GM19238 (cell line): ENCODE measurements around the gene HES2.
"Not testable (repeated sequence)": the region's sequence is repeated elsewhere in the genome, so short reads cannot be mapped to it uniquely, and the experiment has no call there.

Source experiments
- DNase-seq: peaks from one replicate; pipeline ENCODE4 v3.0.0; 2011; ENCODE audit warnings: low spot score; ENCODE audit not compliant: insufficient read length

Gene HES2, protein sequence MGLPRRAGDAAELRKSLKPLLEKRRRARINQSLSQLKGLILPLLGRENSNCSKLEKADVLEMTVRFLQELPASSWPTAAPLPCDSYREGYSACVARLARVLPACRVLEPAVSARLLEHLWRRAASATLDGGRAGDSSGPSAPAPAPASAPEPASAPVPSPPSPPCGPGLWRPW

GRCh38 chr1:6419804-6420453, at the start of gene HES2:
HES2 (minus strand) TSS chr1:6419919; CDS start chr1:6419820, 99 bp downstream.
- no peak for DNase-seq

DNA sequence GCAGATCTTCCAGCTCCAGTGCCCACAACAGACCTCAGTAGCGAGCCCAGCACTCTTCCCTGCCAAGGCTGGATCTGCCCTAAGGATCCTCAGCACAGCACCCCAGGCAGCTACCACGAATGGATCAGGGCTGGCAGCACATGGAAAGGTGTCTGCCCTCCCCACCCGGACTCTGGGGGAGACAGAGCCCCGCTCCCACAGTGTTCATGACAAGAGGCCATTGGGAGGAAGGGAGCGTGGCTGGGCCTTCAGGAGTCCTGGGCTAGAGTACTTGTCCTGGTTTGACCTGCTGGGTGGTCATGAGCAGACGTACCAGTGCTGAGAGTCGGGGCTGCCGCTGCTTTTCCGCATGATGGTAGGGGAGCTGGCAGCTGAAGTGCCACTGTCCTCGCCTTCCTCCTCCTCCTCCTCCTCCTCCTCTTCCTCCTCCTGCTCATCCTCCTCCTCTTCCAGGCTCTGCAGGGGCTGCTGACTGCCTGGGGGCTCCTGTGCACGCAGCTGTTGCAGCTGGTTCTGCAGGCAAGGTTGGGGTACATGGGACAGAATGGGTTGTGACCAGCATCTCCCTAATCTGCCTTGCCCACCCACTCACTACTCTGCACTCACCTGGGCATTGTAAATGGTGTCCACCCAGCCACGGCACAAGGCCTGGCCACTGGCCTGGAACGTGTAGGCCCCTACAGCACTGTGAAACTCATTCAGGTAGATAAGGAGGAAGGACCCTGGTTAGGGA, 49.2 kb upstream of the HES2 start:
- DNase-seq: no peak

GRCh38 chr1:6467744-6468688, 48.3 kb upstream of the HES2 start:
- no peak for DNase-seq

GRCh38 chr1:6467224-6467623, 47.5 kb upstream of the HES2 start:
- DNase-seq: no peak

DNA sequence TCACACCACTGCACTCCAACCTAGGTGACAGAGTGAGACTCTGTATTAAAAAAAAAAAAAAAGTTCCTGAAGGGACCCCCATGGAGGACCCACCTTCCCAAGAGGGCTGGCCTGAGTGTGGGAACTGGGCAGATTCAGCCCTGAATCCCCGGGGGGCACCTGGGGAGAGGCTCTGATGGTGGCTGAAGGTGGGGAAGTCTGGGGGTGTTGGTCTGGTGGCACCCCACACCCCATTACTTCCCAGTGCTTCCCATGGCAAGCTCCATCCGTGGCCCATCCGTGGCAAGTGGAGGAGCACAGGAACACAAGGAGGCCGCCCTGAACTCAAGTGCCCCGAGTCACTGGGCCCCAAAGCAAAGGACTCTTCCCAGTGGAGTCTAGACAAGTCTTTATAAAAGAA, 47.0 kb upstream of the HES2 start:
- no peak for DNase-seq

- no peak for DNase-seq
These were observed 46.3 kb upstream of the HES2 start, which contains the start of gene TNFRSF25 for GRCh38 chr1:6466023-6466422. TNFRSF25 (minus strand) TSS chr1:6466173; CDS start chr1:6466107, 66 bp downstream.

GRCh38 chr1:6465461-6466005, 45.8 kb upstream of the HES2 start:
- DNase-seq: no peak

DNA sequence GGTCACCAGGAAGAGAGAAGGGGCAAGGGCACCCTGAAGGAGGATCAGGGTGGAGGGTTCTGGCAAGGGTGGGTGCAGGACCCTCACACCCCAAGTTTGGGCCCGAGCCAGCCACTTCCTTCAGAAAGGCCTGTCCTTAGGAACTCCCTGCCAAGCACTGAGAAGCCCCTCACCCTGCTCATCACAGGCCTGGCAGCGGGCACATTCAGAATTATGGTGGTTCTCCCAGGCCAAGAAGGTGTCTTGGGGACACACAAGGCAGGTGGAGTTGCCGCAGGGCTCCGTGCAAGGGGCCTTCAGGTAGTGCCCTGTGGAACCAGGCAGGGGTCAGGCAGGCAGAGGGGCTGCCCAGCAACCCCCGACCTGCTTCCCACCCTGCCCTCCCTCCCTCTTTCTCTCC, 45.2 kb upstream of the HES2 start:
- DNase-seq: no peak

- DNase-seq: no peak
These were observed 44.8 kb upstream of the HES2 start for GRCh38 chr1:6464514-6464836.

- DNase-seq: no peak
These were observed 43.3 kb upstream of the HES2 start for GRCh38 chr1:6463120-6463412.

DNA sequence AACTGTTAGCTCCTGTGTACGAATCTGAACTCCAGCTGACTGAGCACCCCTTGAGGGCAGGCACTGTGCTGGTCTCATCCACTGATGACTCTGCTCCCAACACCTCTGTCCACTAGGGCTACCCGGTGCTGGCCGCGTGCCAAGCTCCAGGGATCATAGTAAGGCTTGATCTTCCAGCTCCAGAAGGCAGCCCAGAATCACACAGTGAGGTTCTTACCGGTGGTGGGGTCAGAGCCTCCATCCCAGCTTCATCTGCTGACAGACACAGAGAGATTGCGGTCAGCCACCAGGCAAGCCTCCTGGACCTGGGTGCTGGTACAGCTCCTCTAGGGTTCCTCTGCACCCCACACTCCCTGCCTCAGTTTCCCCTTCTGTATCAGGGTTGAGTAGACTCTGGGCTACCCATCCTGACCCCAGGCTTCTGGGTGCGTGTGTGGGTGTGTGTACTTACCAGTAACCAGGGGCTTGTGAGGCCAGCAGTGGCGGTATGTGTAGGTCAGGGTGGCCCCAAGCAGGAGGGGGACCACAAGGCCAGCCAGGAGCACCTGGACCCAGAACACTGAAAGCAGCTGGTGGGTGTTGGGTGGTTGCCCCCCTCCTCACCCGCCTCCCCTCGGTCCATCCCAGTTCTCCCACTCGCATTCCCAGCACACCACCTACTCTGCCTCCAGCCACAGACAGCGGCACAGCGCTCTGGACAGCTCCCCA, 42.8 kb upstream of the HES2 start:
- no peak for DNase-seq

DNA sequence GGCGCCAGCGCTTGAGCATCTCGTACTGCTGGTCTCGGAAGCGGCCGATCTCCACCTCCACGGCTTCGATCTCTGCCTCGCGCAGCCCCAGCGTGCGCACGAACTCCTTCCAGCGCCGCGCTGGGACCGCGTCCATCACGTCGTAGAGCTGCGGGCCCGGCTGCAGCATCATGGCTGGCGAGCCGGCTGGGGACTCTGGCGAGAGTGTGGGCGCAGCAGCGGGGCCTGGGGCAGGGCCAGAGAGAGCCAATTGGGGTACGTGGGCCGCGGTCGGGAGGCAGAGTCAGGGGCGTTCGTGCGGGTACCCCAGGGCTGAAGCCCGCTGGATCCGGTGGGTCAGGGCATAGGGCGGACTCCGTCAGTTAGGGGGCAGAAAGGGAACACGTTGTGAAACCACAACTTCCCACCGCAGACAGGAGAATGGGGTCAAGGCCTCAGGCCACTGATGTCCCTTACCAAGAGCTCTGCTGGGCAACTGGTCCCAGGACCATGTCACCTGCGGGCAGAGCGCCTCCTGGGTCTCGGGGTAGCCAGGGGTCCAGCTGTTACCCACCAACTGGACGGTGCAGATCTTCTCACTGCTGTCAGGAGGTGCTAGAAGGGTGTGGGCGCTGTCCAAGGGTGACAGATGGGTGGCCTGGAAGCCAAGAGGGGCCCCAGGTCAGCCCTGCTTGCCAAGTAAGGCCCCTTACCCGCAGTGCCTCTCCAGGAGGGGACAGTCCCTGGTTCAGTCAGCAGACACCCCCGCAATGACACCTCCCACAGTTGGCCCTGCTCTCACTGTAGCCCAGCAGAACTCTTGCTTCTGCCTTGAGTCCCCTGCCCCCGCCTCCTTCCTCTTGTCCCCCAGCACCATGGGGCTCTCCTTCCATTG, 42.1 kb upstream of the HES2 start:
- no peak for DNase-seq

DNA sequence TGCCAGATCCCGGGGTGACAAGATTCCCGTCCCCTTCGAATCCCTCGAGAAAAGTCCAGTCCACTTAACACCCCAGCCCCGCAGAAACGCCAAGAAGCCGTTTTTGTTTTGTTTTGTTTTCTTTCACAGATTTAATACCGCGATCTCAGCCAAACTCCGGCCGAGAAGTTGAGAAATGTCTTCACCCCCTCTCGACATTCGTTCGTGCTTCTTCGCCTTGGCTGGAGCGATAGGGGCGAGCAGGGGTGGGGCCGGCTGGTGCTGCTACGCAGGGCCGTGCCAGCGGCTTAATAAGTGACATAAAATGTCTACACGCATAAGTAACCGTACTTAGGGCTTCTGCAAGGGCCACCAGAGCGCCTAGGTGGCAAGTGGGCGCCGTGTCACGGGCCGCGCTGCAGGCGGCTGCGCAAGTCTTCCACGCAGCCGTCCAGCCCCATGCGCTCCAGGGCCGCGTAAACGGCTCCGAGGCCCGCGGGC, 41.4 kb upstream of the HES2 start:
- no peak for DNase-seq

GRCh38 chr1:6460301-6461050, 40.8 kb upstream of the HES2 start:
- peak; percentile 50 for DNase-seq

- DNase-seq: no peak
These were observed 40.1 kb upstream of the HES2 start for GRCh38 chr1:6459850-6460265.

- DNase-seq: no peak
These were observed 37.2 kb upstream of the HES2 start for GRCh38 chr1:6456800-6457466.

- DNase-seq: not testable (repeated sequence)
These were observed 36.2 kb upstream of the HES2 start for GRCh38 chr1:6455752-6456520.
